Stimulated activated CD4-positive, alpha-beta T cell treated with anti-CD3 and anti-CD28 coated beads, Interleukin-15, amount 100 ng/mL, for 24 hours (primary cell): ENCODE measurements around the gene VOPP1.
"Not testable (repeated sequence)": the region's sequence is repeated elsewhere in the genome, so short reads cannot be mapped to it uniquely, and the experiment has no call there.

Source experiments
- DNase-seq: peaks from one replicate; pipeline ENCODE4 v3.0.0-alpha.2; 2020

The VOPP1 gene

GRCh38 chr7:55572378-55573233, at the start of gene VOPP1:
TSS of gene VOPP1 (minus strand) at chr7:55572502. CDS start at chr7:55572324, 178 bp downstream.
- peak; percentile 72 for DNase-seq

GRCh38 chr7:55618913-55619312, 46.6 kb upstream of the VOPP1 start:
- DNase-seq: no peak

- not testable (repeated sequence) for DNase-seq
These were observed 42.2 kb upstream of the VOPP1 start for GRCh38 chr7:55614365-55615064.

- DNase-seq: not testable (repeated sequence)
These were observed 37.4 kb upstream of the VOPP1 start for GRCh38 chr7:55609726-55610125.

- not testable (repeated sequence) for DNase-seq
These were observed 33.4 kb upstream of the VOPP1 start for GRCh38 chr7:55605661-55606060.

GRCh38 chr7:55597944-55598499, 25.7 kb upstream of the VOPP1 start:
- not testable (repeated sequence) for DNase-seq

GRCh38 chr7:55597214-55597739, 25.0 kb upstream of the VOPP1 start:
- DNase-seq: not testable (repeated sequence)

- DNase-seq: no peak
These were observed 23.2 kb upstream of the VOPP1 start for GRCh38 chr7:55595511-55595910.

GRCh38 chr7:55594870-55595269, 22.6 kb upstream of the VOPP1 start:
- no peak for DNase-seq

- no peak for DNase-seq
These were observed 22.1 kb upstream of the VOPP1 start for GRCh38 chr7:55594414-55594813.

- DNase-seq: peak; percentile 84
These were observed 21.4 kb upstream of the VOPP1 start for GRCh38 chr7:55593515-55594318.

GRCh38 chr7:55593172-55593514, 20.8 kb upstream of the VOPP1 start:
- no peak for DNase-seq

- DNase-seq: no peak
These were observed 20.2 kb upstream of the VOPP1 start for GRCh38 chr7:55592492-55592891.

- DNase-seq: no peak
These were observed 19.1 kb upstream of the VOPP1 start for GRCh38 chr7:55591282-55591931.

- no peak for DNase-seq
These were observed 18.4 kb upstream of the VOPP1 start for GRCh38 chr7:55590517-55591281.

- DNase-seq: no peak
These were observed 17.6 kb upstream of the VOPP1 start for GRCh38 chr7:55589905-55590304.

- DNase-seq: no peak
These were observed 16.8 kb upstream of the VOPP1 start for GRCh38 chr7:55588976-55589604.

GRCh38 chr7:55588379-55588699, 16.0 kb upstream of the VOPP1 start:
- no peak for DNase-seq

- no peak for DNase-seq
These were observed 15.5 kb upstream of the VOPP1 start for GRCh38 chr7:55587687-55588378.

GRCh38 chr7:55582656-55583055, 10.4 kb upstream of the VOPP1 start:
- DNase-seq: not testable (repeated sequence)
